Activated CD4-positive, CD25-positive, alpha-beta regulatory T cell treated with anti-CD3 and anti-CD28 coated beads, Interleukin-2, amount 50 U/mL, for 24 hours (primary cell): Measurements from ENCODE around the gene CCDC201.
"Not testable (repeated sequence)": the region's sequence is repeated elsewhere in the genome, so short reads cannot be mapped to it uniquely, and the experiment has no call there.

Experiments used
- ATAC-seq, 2 donors: fragments of 150-1000 bp; cut with Tn5 transposase; one replicate each; pipeline ENCODE4 v1.10.0; 2021; ENCODE audit warnings: mild to moderate bottlenecking in 1 of 2, moderate library complexity in 1 of 2

The CCDC201 gene

GRCh38 chr7:45872116-45873034 is 507 bp downstream of the CCDC201 start:
- no peak for ATAC-seq

- ATAC-seq: no peak
Measured at GRCh38 chr7:45869426-45869825, 3.5 kb downstream of the CCDC201 start.

- ATAC-seq: no peak
Measured at GRCh38 chr7:45867471-45867870, 5.4 kb downstream of the CCDC201 start.

GRCh38 chr7:45865594-45866410 is 7.1 kb downstream of the CCDC201 start:
- no peak for ATAC-seq

- ATAC-seq: no peak
Measured at GRCh38 chr7:45863715-45864114, 9.2 kb downstream of the CCDC201 start.

- ATAC-seq: not testable (repeated sequence)
Measured at GRCh38 chr7:45856888-45857287, 16.0 kb downstream of the CCDC201 start.

GRCh38 chr7:45855680-45856079 is 17.2 kb downstream of the CCDC201 start:
- not testable (repeated sequence) for ATAC-seq

GRCh38 chr7:45853491-45853890 is 19.4 kb downstream of the CCDC201 start:
- not testable (repeated sequence) for ATAC-seq

GRCh38 chr7:45852984-45853383 is 19.9 kb downstream of the CCDC201 start:
- not testable (repeated sequence) for ATAC-seq

GRCh38 chr7:45848734-45849133 is 24.1 kb downstream of the CCDC201 start:
- ATAC-seq: not testable (repeated sequence)

GRCh38 chr7:45846536-45846935 is 26.3 kb downstream of the CCDC201 start:
- ATAC-seq: not testable (repeated sequence)

GRCh38 chr7:45841926-45842717 is 30.8 kb downstream of the CCDC201 start:
- ATAC-seq: not testable (repeated sequence)

GRCh38 chr7:45838852-45839251 is 34.0 kb downstream of the CCDC201 start:
- not testable (repeated sequence) for ATAC-seq

GRCh38 chr7:45832433-45833177 is 40.3 kb downstream of the CCDC201 start:
- not testable (repeated sequence) for ATAC-seq

- ATAC-seq: not testable (repeated sequence)
Measured at GRCh38 chr7:45829846-45830245, 43.0 kb downstream of the CCDC201 start.

- ATAC-seq: not testable (repeated sequence)
Measured at GRCh38 chr7:45827731-45828130, 45.2 kb downstream of the CCDC201 start.

GRCh38 chr7:45826550-45826949 is 46.3 kb downstream of the CCDC201 start:
- ATAC-seq: not testable (repeated sequence)

- ATAC-seq: not testable (repeated sequence)
Measured at GRCh38 chr7:45818763-45819162, 54.1 kb downstream of the CCDC201 start.

GRCh38 chr7:45817913-45818312 is 55.0 kb downstream of the CCDC201 start:
- not testable (repeated sequence) for ATAC-seq

GRCh38 chr7:45817016-45817415 is 55.9 kb downstream of the CCDC201 start:
- ATAC-seq: not testable (repeated sequence)

GRCh38 chr7:45814216-45815118 is 58.4 kb downstream of the CCDC201 start:
- ATAC-seq: not testable (repeated sequence)
